Activated CD8-positive, alpha-beta T cell treated with anti-CD3 and anti-CD28 coated beads for 36 hours (primary cell): ENCODE measurements around the gene ECD. TPM values are rescaled to one million over a fixed set of nuclear protein-coding genes. Genes with fewer than 3 reads are reported as not detected.

Source experiments
- ATAC-seq: fragments of 200-7000 bp; cut with Tn5 transposase; one replicate; pipeline ENCODE4 v1.10.0; 2021; ENCODE audit warnings: mild to moderate bottlenecking, moderate library complexity
- CTCF ChIA-PET: fragments of 350-600 bp; sonication (Branson Sonifier 250); formaldehyde crosslinking; loops from one replicate; lab custom pipeline; 2021; ENCODE audit warnings: antibody characterized with exemption; lab: Charles Lee
- POLR2A ChIA-PET: fragments of 350-600 bp; sonication (Branson Sonifier 250); formaldehyde crosslinking; loops from one replicate; lab custom pipeline; 2021; ENCODE audit warnings: antibody characterized with exemption; lab: Charles Lee
- DNase-seq: peaks from one replicate; pipeline ENCODE4 v3.0.0-alpha.2; 2020
- H3K27ac Mint-ChIP-seq: one replicate; pipeline ENCODE4 v1.8.0; 2021; ENCODE audit warnings: mild to moderate bottlenecking, mixed read lengths
- H3K27me3 Mint-ChIP-seq: one replicate; pipeline ENCODE4 v1.8.0; 2021; ENCODE audit warnings: mixed read lengths
- H3K36me3 Mint-ChIP-seq: one replicate; pipeline ENCODE4 v1.8.0; 2021; ENCODE audit warnings: low read depth, mixed read lengths
- H3K4me1 Mint-ChIP-seq: one replicate; pipeline ENCODE4 v1.8.0; 2021; ENCODE audit warnings: low read depth, mixed read lengths
- H3K4me3 Mint-ChIP-seq: one replicate; pipeline ENCODE4 v1.8.0; 2021; ENCODE audit warnings: mild to moderate bottlenecking, moderate library complexity, mixed read lengths
- H3K9me3 Mint-ChIP-seq: one replicate; pipeline ENCODE4 v1.8.0; 2021; ENCODE audit warnings: mixed read lengths
- intact Hi-C: fragments of 100-400 bp; cut with micrococcal nuclease; formaldehyde crosslinking; loops from one replicate; pipeline ENCODE4 v1.10.0; 2022
- total RNA-seq, 2 experiments: library from RNA; stranded (reverse); gene quantifications; one replicate each; pipeline ENCODE4 v1.2.3, GENCODE V29; 2021
- TF ChIP-seq, protein P1 (sequence below): fragments of 200-600 bp; IDR thresholded peaks from one replicate; pipeline ENCODE4 v1.8.0; 2022; ENCODE audit warnings: antibody characterized with exemption, mild to moderate bottlenecking

Gene ECD
- total RNA-seq: 10 to 100 TPM; 31.8 to 33.9 TPM

- ChIA-PET CTCF (interaction anchor here (1.0 to 1.5 kb wide), 5 partner anchors 9 to 87 kb away, joined by 3 to 20 read pairs (median 4); no protein-coding TSS in a partner anchor), POLR2A (interaction anchor here (0.7 to 2.3 kb wide), 5 partner anchors 30 to 104 kb away, joined by 4 to 13 read pairs (median 7); partner anchors contain the start of genes DNAJC9, MRPS16 and P4HA1)
- Mint-ChIP-seq H3K27ac (peak within 1 kb of the TSS; percentile 100), H3K4me3 (peak within 1 kb of the TSS; percentile 98), H3K4me1 (peaks cover 35% of the 10 kb centered on the region), H3K36me3 (peaks cover 24% of the 10 kb centered on the region), H3K9me3 (no peaks in the 10 kb centered on the region), H3K27me3 (no peaks in the 10 kb centered on the region)
- ATAC-seq: peak; percentile 97
- intact Hi-C loops: no loop called here
- peak; percentile 97 for DNase-seq
- TF ChIP-seq, protein P1, sequence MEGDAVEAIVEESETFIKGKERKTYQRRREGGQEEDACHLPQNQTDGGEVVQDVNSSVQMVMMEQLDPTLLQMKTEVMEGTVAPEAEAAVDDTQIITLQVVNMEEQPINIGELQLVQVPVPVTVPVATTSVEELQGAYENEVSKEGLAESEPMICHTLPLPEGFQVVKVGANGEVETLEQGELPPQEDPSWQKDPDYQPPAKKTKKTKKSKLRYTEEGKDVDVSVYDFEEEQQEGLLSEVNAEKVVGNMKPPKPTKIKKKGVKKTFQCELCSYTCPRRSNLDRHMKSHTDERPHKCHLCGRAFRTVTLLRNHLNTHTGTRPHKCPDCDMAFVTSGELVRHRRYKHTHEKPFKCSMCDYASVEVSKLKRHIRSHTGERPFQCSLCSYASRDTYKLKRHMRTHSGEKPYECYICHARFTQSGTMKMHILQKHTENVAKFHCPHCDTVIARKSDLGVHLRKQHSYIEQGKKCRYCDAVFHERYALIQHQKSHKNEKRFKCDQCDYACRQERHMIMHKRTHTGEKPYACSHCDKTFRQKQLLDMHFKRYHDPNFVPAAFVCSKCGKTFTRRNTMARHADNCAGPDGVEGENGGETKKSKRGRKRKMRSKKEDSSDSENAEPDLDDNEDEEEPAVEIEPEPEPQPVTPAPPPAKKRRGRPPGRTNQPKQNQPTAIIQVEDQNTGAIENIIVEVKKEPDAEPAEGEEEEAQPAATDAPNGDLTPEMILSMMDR: peak; percentile 43
These were observed at the start of gene ECD, which contains the start of gene FAM149B1 for GRCh38 chr10:73167783-73168464. ECD (minus strand) TSS chr10:73168008; CDS start chr10:73163937, 4,071 bp downstream. FAM149B1 (plus strand) TSS chr10:73168119; CDS start chr10:73168340, 221 bp downstream.

- TF ChIP-seq, protein P1: no peak
- Mint-ChIP-seq H3K4me1 (no peaks in the 10 kb centered on the region), H3K36me3 (peaks cover 35% of the 10 kb centered on the region), H3K27me3 (no peaks in the 10 kb centered on the region), H3K4me3 (no peak overlapping the region), H3K9me3 (no peaks in the 10 kb centered on the region), H3K27ac (no peak overlapping the region)
- DNase-seq: no peak
- ATAC-seq: no peak
- intact Hi-C loops: no loop called here
- CTCF ChIA-PET: no interaction called here
- POLR2A ChIA-PET: no interaction called here
These were observed 47.9 kb upstream of the ECD start for GRCh38 chr10:73215749-73216148.

DNA sequence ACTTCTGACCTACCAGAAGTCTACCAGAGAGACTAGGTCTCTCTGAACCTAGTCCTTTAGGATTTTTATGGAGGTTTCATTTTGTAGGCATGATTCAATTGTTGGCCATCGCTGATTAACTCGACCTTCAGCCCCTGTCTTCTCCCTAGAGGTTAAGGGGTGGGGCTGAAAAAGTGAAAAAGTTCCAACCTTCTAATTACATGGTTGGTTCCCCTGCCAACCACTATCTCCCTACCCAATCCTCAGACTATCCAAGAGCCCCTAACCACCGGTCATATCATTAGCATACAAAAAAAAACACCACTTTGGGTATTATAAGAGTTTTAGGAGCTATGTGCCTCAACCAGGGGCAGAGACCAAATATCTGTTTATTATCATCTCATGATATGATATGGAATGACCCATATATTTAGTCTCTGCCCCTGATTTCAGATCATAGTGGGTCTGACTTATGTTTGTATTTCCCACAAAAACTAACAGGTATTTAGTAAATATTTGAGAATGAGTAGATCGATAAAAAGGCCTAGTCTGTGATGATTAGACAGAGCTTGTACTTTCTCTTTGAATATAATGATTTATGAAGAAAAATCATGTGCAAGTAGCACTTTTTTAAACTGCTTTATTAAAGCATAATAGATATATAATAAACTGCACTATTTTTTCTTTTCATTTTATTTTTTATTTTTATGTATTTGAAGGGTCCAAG lies 43.5 kb upstream of the ECD start:
- Mint-ChIP-seq H3K27ac (no peak overlapping the region), H3K27me3 (no peaks in the 10 kb centered on the region), H3K4me1 (no peaks in the 10 kb centered on the region), H3K36me3 (peaks cover 23% of the 10 kb centered on the region), H3K4me3 (no peak overlapping the region), H3K9me3 (no peaks in the 10 kb centered on the region)
- POLR2A ChIA-PET: no interaction called here
- intact Hi-C loops: no loop called here
- no peak for ATAC-seq
- DNase-seq: no peak
- TF ChIP-seq, protein P1: no peak
- CTCF ChIA-PET: interaction anchor here (1.2 kb wide), 1 partner anchor 8 kb away, joined by 5 read pairs; no protein-coding TSS in a partner anchor

DNA sequence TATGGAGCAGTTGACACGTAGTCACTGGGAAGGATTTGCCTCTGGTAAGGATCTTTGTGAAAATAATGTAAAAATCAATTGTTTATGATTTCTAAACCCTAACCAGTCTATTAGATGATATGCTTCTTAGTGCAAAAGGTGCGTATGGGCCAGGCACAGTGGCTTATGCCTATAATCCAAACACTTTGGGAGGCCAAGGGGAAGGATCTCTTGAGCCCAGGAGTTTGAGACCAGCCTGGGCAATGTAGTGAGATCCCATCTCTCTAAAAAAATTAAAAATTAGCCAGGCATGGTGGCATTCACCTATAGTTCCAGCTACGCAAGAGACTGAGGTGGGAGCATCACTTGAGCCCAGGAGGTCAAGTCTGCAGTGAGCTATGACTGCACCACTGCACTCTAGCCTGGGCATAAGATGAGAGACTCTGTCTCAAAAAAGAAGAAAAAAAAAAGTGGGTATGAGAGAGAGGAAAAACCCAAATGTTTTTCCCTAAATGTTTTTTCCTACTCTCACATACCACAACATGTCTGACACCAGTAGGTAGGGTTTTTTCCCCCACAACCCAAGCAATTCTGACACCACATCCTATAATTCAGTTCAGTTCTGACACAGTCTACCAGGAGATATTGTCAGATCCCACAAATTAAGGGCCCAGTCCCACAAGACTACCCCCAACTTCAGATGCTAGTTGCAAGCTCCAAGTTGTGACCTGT lies 42.7 kb upstream of the ECD start:
- no peak for ATAC-seq
- TF ChIP-seq, protein P1: no peak
- Mint-ChIP-seq H3K27ac (no peak overlapping the region), H3K27me3 (no peaks in the 10 kb centered on the region), H3K9me3 (peaks cover 4% of the 10 kb centered on the region), H3K4me1 (no peaks in the 10 kb centered on the region), H3K4me3 (no peak overlapping the region), H3K36me3 (peaks cover 22% of the 10 kb centered on the region)
- CTCF ChIA-PET: interaction anchor here (1.2 kb wide), 1 partner anchor 8 kb away, joined by 5 read pairs; no protein-coding TSS in a partner anchor
- intact Hi-C loops: no loop called here
- DNase-seq: no peak
- POLR2A ChIA-PET: interaction anchor here (1.0 kb wide), 1 partner anchor 8 kb away, joined by 3 read pairs; no protein-coding TSS in a partner anchor
